ENCODE results near the gene PHGDH.

GRCh38 chr1:119687434-119688079 lies 24.2 kb upstream of the PHGDH start:
- TF ChIP-seq, protein P1, sequence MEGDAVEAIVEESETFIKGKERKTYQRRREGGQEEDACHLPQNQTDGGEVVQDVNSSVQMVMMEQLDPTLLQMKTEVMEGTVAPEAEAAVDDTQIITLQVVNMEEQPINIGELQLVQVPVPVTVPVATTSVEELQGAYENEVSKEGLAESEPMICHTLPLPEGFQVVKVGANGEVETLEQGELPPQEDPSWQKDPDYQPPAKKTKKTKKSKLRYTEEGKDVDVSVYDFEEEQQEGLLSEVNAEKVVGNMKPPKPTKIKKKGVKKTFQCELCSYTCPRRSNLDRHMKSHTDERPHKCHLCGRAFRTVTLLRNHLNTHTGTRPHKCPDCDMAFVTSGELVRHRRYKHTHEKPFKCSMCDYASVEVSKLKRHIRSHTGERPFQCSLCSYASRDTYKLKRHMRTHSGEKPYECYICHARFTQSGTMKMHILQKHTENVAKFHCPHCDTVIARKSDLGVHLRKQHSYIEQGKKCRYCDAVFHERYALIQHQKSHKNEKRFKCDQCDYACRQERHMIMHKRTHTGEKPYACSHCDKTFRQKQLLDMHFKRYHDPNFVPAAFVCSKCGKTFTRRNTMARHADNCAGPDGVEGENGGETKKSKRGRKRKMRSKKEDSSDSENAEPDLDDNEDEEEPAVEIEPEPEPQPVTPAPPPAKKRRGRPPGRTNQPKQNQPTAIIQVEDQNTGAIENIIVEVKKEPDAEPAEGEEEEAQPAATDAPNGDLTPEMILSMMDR (IDR thresholded peaks at IDR 0.05), result no peak
- TF ChIP-seq POLR2A (IDR thresholded peaks at IDR 0.05) (no peak), POLR2AphosphoS5 (IDR thresholded peaks at IDR 0.05; ENCODE audit: insufficient read depth in 1 of 2, low read depth in 1 of 2) (no peak)
